HG03521 (cell line): ENCODE measurements around the gene EPHX1.

ENCODE experiments used
- ATAC-seq: cut with Tn5 transposase; IDR thresholded peaks from one replicate; pipeline ENCODE4 v1.9.1; 2021; ENCODE audit warnings: mild to moderate bottlenecking, moderate library complexity; ENCODE audit not compliant: unreplicated experiment

The EPHX1 gene

DNA sequence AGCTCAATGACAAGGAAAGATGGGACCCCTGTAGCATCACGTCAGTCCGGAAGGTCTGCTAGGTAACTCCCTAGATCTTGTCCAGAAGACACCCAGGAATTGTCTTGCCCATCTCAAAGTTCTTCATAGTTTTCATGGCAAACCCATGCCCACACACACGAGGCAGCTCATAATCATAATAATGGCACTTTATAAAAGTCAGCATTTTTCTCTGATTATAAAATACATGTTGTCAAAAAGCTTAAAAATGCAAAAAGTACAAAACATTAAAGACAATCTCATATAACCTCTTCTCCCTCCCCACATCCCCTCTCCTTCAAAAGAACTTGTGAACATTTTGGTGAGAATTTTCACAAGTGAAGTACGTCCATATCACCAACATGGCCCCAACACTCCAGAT, 30.8 kb downstream of the EPHX1 start:
- ATAC-seq, result no peak

DNA sequence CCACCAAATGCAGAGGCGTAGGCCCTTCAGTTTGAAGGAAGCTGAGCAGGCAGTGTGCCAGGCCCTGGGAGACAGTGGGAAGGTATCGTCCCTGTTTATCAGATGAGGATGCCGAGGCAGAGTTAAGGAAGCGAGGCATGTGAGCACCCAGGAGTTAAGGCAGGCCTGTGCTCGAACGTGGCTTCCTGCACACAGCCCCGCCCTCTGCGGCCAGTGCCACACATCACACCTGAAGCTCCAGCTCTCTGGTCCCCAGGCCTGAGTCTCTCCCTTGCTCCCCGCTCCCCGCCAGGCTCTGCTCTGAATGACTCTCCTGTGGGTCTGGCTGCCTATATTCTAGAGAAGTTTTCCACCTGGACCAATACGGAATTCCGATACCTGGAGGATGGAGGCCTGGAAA, 32.1 kb downstream of the EPHX1 start:
- ATAC-seq, result no peak

DNA sequence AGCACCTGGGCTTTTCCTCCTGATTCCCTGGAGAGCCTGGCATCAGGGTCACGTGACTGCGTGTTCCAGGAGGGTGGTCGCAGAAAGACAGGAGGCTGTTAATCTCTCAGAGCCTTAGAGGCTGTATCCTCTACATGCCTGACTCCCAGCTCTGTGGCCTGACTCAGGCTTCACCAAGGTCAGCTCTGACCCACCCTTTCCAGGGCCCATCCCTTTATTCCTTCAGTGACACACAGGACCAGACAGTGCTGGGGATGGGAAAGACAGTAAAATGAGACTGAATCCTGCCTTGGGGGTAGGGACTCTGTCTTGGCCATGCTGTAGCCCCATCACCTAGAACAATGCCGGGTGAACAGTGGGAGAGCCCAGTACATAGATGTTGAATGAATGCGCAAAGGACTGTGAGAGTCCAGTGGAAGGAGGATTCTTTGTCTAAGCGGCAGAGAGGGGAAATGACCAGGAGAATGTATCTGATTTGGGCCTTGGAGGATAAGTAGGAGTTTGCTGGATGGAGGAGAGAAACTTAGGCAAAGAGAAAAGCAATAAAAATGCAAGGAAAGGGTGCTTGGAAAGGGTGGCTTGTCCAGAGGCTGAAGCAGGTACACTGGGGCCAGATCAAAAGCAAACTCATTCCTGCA, 33.0 kb downstream of the EPHX1 start:
- no peak for ATAC-seq

DNA sequence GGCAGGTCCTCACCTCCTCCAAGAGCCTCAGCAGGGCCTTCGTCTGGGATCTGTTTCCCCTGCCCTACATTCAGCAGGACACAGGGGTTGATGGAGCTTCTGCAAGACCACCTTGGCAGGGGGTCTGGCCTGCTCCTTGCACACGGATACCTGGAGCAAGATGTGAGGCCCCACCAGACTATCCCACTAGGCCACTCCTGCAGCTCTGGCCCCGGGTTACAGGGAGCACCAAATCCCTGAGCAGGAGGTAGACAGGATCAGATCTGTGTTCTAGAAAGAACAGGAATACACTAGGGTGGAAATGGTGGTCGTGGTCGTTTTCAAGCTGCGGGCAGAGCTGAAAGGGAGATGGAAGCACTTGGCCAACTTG, 33.5 kb downstream of the EPHX1 start:
- ATAC-seq, result no peak

DNA sequence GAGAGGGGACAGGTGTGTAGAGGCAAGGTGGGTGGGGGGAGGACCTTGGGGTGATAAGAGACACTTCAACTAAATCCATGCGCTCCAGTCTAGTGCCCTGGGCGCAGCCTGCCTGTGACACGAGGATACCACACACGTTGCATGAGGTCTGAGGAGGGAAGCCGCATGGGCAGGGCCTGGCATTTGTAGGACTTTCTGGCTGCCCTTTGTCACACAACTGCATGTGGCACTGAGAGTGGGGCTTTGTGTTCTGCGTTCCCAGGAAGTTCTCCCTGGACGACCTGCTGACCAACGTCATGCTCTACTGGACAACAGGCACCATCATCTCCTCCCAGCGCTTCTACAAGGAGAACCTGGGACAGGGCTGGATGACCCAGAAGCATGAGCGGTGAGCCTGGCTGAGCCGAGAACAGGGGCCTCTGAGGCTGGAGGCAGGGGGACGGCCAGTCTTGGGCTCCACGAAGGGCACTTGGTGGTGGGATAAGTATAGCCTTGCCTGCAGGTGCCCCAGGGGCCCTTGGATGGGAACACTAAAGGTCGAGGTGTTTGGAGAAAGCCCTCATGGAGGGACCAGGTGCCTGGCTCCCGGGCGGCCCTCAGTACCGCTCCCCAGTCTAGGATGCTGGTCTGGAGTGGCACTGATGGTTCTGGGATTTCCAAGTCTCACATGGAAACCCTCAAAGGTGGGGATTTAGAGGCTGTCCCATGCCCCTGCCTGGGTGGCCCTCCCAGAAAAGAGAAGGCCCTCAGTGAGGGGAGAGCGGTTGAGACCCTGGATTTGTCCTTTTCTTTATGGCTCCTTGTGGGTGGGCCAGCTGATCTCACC, 34.5 kb downstream of the EPHX1 start:
- ATAC-seq, result no peak

DNA sequence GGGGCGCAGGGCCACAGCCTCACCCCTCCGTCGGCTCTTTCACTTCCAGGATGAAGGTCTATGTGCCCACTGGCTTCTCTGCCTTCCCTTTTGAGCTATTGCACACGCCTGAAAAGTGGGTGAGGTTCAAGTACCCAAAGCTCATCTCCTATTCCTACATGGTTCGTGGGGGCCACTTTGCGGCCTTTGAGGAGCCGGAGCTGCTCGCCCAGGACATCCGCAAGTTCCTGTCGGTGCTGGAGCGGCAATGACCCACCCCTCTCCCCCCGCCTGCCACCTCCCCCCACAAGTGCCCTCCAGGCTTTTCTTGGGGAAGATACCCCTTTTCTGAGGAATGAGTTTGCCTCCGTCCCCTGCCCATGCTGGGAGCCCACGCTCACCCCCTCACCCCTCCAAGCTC, 35.2 kb downstream of the EPHX1 start:
- ATAC-seq, result no peak

DNA sequence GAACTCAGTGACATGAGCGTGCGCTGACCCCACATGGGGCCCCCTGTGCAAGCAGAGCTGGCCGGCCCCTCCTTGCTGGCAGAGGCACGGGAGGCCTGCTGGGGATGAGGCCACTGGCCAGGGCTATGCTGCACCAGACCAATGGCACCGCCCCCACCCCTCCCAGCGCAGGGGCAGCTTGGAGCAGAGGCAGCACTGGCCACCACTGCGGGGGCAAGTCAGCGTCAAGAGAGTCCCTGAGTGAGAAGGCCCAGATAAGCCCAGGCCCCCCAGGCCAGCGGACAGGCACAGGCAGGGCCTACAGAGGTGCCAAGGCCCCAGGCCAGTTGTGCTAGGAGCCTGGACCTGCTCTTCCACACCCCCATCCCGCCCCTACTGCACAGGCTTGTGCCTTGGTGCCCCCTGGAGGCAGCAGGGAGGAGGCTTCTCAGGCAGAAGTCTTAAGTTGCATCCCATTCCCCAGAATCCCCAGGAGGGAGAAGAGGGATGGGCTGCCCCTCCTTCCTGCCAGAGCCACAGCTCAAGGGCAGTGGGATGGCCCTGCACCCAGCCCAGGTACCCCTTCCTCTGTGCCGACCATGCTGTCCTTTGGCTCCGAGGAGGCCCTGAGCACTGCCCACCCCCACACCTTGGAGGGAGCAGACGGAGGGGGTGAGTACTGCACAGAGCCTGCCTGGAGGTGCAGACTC, 35.8 kb downstream of the EPHX1 start:
- ATAC-seq, result no peak

DNA sequence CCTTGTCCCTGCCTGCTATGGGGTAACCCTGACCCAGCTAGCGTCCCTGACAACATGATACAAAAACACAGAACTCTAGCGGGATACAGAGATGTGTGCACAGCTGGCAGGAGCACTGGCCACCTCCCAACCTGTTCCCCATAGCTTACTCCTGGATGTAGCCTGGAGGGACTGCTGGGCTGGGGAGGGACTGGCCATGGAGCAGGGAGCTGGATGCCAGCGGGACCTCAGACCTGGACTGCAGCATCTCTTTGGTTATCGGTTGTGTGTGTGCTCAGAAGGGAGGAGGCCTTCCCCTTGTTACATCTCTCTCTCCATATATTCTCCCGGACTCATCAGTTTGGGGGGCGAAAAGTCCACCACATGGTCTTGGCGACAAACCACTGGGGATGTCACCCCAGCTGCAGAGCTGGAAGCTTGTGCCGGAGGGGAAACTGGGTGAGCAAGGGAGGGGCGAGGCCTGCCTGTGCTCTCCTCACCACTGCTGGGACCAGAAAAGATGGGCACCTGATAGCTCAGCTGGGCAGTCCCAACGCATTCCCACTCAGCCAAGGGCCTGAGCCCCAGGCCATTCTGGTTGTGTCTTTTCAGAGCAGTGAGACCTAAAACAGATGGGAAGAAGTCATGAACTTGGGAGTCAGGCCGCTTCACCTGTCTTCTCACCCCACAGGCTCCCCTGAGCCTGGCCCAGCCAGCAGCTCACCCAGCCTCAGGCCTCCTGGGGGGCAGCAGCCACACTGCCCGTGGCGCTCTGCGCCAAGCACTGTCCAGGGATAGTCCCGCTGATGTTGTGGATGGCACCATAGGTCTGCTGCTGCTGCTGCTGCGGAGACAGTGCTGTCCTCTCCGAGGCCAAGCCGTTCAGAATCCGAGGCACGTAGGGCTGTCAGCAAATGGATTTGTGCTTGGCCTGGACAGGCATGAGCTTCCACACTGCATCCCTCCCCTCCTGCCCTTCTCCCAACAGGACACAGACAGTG, 36.7 kb downstream of the EPHX1 start:
- no peak for ATAC-seq

DNA sequence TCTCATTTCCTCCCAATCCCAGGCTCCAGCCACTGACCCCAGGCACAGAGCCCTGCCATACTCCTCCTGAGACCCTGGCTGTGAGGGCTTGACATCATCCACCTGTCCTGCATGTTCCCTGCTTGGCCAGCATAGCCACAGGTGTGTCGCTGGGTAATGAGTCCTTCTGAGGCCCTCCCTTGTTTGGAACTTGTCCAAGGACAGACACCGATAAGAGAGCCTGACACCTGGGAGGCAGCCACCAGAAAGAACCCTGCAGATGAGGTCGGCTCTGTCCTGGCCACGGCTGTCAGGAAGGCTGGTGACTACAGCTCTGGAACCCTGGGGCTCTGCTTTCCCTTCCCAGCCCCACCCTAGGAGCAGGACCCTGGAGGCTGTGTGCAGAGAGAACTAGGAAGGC, 37.7 kb downstream of the EPHX1 start:
- ATAC-seq, result no peak

DNA sequence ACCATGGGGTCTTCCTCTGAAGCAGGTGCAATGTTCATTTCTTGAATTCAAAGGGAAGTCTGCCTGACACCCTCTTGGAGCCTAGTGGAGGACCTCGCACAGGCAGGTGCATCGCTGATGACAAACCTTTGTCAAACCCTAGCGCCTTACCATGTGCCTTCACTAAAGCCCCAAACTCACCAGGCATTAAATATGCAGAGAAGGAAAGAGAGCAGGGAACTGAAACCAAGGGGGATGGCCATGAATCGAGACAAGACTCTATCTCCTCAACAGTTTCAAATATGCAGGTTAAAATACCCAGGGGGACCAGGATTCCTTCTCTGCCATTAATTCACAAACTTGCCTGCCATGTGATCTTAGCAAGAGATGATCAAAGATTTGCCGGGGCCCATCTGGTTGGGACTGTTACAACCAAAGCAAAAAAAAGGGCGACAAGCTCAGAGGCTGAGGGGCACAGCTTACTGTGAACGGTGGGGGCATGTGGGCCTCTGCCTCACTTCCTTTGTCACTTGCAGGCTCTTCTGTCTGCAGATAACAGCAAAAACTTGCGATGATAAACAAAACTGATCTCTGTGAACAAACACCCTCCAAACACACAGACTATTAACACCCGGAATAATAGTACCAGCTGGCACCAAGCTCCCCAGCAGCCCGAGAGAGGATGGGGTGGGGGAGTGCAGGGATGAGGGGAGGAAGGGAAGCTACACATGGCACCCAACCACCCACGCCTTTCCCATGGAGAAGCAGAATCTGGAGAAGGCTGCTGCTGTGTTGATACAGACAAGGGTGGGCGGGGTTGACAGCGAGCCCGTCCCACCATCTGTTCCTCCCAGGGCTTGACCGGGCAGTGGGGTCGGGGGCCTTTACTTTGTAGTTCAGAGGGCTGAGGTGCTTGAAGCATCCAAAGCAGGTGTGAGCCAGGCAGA, 38.4 kb downstream of the EPHX1 start:
- peak; percentile 45 for ATAC-seq

DNA sequence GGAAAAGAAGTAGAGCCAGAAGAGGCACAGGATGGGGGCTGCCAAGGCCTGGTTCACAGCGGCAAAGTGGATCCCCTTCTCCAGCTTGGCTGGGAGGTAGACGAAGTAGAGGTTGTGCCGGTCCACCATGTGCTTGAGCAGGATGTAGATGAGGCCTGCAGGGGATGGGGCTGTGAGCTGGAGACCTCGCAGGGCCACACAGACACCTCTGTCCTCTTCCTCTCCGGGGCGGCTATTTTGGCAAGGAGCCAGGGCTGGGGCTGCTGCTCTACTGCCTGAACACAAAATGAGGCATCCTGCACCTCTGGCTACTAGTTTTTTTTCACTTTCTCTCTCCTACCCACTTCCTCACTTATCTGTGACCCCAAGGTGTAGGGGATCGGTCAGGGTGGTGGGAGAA, 40.0 kb downstream of the EPHX1 start:
- no peak for ATAC-seq

DNA sequence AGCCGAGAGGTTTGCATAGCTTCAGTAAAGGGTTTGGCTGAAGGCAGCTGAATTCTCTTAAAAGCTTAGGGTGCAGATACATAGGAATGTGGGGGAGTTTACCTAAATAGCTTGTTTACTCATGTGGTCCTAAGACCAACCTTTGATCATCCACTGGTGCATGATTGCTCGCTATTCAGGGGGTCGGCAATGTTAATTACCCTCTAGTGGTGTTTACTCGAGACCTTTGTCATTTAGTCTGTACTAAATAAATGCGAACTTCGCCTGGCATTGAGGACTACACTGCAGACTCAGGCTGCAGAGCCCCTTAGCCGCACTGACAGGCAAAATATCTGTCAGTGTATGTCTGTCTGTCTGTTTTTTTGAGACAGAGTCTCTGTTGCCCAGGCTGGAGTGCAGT, 40.4 kb downstream of the EPHX1 start:
- ATAC-seq, result no peak

DNA sequence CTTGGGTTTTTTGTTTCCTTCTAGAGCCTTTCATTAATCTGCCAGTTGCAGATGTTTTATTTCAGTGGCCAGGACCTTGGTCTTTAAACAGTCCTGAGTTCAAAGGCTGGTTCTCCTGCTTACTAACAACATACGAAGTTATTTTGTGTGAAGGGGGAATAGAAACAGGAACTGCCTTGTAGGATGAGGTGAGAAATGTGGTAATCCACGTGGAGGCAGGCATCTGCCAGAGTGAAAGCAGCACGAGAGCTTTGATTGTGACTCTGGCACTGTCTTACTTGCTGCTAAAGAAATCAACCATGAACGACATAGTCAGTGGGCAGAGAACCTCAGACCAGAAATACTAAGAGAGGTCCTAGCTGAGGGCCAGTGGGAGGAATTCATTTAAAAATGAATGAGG, 41.9 kb downstream of the EPHX1 start:
- ATAC-seq, result peak; percentile 64

DNA sequence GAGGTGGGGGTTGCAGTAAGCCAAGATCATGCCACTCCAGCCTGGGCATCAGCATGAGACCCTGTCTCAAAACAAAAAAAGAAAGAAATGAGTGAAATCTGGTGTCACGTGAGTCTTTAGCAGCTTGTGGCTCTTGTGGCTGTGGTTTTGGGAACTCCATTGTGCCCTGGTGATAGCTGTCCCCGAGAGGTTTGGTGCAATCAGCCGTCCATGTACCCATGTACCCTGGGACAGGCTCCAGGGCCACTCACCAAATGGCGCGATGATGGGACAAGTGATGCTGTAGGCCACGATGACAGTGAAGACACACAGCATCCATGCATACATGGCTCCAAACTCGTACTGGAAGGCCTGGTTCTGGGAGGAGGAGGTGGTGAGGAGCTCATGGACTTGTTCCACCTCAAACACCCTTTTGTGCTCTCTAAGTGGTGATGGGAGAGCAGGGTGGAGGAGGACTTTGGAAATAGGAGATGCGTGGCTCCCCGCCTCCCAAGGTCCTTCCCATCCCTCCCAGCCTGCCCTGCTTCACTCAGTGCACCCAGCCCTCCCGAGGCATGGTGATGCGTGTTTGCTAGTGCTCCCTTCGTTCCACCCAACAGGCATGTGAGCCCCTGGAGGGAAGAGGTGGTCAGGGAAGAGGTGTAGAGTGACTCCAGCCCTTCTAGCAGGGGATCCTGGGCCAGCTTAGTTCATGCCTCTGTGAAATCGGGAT, 42.6 kb downstream of the EPHX1 start:
- ATAC-seq, result no peak

DNA sequence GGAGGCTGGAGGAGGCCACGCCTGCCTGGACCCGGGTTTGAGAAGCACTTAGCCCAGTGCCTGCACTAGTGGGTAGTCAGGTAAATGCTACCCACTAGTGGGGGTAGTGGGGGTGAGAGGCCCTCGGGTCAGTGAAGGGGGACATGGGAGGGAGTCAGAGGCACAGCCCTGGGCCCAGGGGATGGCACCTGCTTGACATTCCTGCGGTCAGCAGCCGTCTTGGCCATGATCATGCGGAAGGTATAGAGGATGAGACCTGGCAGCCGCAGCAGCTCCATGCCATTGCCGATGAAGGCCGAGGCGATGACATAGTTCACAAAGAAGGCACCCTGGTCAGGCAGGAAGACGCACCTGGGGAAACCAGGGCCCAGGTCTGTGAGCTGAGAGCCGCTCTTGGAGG, 43.5 kb downstream of the EPHX1 start:
- no peak for ATAC-seq

DNA sequence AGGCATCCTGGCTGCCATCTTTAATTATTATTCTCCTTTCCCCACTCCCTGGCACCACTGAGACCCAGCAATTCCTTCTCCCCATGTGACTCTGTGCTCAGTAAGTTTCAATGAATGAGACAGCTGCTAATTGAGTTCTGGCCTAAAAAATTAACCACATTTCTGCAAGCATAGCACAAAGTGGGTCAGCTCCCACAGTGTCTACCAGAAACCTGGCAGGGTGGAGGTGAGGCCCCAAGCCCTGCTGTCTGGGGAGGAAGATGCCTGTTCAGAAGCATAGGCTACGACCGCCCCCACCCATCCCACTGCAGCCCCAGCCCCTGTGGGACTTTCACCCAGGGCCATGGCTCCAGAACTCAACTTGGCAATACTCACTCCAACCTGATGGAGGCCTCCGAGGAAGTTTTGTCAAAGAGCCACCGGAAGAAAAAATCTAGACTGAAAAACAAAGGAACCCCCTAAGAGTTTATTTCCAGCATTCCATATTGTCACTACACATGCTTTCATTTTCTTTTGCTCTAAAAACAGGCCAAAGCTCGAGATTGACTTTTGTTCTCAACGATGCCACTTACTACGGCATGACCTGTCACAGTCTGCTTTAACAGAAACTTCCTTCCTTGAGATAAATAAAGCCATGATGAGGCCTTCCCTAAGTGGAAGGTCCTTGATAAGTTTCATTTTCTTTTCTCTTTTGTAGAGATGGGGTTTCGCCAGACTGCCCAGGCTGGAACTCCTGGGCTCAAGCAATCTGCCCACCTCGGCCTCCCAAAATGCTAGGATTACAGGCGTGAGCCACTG, 45.8 kb downstream of the EPHX1 start:
- ATAC-seq, result no peak

DNA sequence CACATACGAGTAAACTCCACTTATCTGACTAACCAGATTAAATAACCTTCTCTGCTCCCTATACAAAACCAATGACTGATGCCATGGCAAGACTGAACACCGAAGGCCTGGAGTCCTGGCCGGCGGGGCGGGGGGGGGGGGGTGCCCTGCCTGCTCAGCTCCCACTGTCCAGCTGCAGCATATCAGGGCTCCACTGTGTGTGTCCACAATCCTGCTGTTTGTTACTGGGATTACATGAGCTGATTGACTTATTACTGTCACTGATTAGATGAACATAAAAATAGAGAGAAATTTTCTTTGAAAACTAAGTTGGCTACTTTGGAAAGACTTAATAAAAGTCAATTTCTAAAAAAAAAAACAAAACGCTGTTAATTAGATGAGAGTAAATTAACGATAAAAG, 47.3 kb downstream of the EPHX1 start:
- no peak for ATAC-seq

DNA sequence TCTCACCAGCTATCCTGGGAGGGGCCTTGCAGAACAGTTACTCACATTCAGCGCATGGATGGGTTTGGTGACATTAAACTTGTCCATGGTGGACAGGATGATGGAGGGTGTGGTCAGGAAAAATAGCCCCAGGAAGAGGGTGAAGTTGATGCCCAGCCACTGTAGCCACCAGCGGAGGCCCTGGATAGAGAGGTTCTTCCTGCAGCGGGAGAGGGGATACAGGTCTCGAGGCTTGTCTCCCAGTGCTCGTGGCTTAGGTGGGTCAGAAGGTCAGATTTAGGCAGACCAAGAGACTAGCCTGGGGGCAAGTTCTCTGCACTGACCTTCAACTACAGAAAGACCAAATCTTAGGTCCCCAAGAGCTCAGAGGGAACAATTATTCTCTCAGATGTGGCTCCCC, 49.2 kb downstream of the EPHX1 start:
- no peak for ATAC-seq
